ENCODE measurements around the gene CCDC157.

Gene CCDC157

DNA sequence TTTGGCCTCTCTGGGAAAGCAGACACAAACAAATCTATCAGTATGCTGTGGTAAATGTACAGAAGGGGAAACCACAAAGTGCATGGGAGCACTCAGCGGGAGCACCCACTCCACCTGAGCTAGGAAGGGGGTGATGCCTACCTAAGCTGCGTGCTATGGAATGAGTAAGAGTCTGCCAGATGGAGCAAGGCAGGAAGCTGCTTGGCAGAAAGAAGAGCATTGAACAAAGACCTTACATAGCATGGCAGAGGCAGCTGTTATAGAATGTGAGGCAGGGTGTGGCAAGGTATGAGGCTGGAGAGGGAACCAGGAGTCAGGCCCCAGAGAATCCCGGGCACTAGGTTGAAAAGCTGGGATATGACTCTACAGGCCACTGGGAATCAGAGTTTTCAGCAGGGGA is 55.0 kb downstream of the CCDC157 start:
- no peak for TF ChIP-seq CEBPB (IDR thresholded peaks at IDR 0.05)
- TF ChIP-seq CREB1 (IDR thresholded peaks at IDR 0.05; ENCODE audit: low read depth), result no peak
- no peak for TF ChIP-seq EP300 (IDR thresholded peaks at IDR 0.05; ENCODE audit: borderline replicate concordance)
- TF ChIP-seq RAD21 (IDR thresholded peaks at IDR 0.05; ENCODE audit: low read depth), result no peak
- no peak for TF ChIP-seq EGR1 (IDR thresholded peaks at IDR 0.05)
- TF ChIP-seq, protein P1, sequence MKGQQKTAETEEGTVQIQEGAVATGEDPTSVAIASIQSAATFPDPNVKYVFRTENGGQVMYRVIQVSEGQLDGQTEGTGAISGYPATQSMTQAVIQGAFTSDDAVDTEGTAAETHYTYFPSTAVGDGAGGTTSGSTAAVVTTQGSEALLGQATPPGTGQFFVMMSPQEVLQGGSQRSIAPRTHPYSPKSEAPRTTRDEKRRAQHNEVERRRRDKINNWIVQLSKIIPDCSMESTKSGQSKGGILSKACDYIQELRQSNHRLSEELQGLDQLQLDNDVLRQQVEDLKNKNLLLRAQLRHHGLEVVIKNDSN (IDR thresholded peaks at IDR 0.05), result no peak
- no peak for TF ChIP-seq TAF1 (IDR thresholded peaks at IDR 0.05; ENCODE audit: low read depth)
- TF ChIP-seq FOXM1 (IDR thresholded peaks at IDR 0.05; ENCODE audit: borderline replicate concordance, low read depth), result no peak
- no peak for TF ChIP-seq YY1 (IDR thresholded peaks at IDR 0.05; ENCODE audit: low read depth)
- no peak for TF ChIP-seq ZBTB7A (IDR thresholded peaks at IDR 0.05; ENCODE audit: low read depth)
- TF ChIP-seq NFIC (IDR thresholded peaks at IDR 0.05), result no peak

- no peak for TF ChIP-seq FOXM1 (IDR thresholded peaks at IDR 0.05; ENCODE audit: borderline replicate concordance, low read depth)
- TF ChIP-seq YY1 (IDR thresholded peaks at IDR 0.05; ENCODE audit: low read depth), result no peak
- no peak for TF ChIP-seq RAD21 (IDR thresholded peaks at IDR 0.05; ENCODE audit: low read depth)
Measured at GRCh38 chr22:30413001-30413400, 56.2 kb downstream of the CCDC157 start.

GRCh38 chr22:30413745-30414524 is 57.1 kb downstream of the CCDC157 start:
- no peak for TF ChIP-seq CEBPB (IDR thresholded peaks at IDR 0.05)
- no peak for TF ChIP-seq CREB1 (IDR thresholded peaks at IDR 0.05; ENCODE audit: low read depth)
- no peak for TF ChIP-seq EGR1 (IDR thresholded peaks at IDR 0.05)
- TF ChIP-seq TEAD4 (IDR thresholded peaks at IDR 0.05), result no peak
- TF ChIP-seq YY1 (IDR thresholded peaks at IDR 0.05; ENCODE audit: low read depth), result no peak
- TF ChIP-seq, protein P2, sequence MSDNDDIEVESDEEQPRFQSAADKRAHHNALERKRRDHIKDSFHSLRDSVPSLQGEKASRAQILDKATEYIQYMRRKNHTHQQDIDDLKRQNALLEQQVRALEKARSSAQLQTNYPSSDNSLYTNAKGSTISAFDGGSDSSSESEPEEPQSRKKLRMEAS (IDR thresholded peaks at IDR 0.05), result no peak
- no peak for TF ChIP-seq FOXM1 (IDR thresholded peaks at IDR 0.05; ENCODE audit: borderline replicate concordance, low read depth)
- TF ChIP-seq, protein P3, sequence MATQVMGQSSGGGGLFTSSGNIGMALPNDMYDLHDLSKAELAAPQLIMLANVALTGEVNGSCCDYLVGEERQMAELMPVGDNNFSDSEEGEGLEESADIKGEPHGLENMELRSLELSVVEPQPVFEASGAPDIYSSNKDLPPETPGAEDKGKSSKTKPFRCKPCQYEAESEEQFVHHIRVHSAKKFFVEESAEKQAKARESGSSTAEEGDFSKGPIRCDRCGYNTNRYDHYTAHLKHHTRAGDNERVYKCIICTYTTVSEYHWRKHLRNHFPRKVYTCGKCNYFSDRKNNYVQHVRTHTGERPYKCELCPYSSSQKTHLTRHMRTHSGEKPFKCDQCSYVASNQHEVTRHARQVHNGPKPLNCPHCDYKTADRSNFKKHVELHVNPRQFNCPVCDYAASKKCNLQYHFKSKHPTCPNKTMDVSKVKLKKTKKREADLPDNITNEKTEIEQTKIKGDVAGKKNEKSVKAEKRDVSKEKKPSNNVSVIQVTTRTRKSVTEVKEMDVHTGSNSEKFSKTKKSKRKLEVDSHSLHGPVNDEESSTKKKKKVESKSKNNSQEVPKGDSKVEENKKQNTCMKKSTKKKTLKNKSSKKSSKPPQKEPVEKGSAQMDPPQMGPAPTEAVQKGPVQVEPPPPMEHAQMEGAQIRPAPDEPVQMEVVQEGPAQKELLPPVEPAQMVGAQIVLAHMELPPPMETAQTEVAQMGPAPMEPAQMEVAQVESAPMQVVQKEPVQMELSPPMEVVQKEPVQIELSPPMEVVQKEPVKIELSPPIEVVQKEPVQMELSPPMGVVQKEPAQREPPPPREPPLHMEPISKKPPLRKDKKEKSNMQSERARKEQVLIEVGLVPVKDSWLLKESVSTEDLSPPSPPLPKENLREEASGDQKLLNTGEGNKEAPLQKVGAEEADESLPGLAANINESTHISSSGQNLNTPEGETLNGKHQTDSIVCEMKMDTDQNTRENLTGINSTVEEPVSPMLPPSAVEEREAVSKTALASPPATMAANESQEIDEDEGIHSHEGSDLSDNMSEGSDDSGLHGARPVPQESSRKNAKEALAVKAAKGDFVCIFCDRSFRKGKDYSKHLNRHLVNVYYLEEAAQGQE (IDR thresholded peaks at IDR 0.05; ENCODE audit: low read depth), result no peak
- no peak for TF ChIP-seq TCF12 (IDR thresholded peaks at IDR 0.05; ENCODE audit: low read depth)
- TF ChIP-seq, protein P1 (IDR thresholded peaks at IDR 0.05), result no peak
- TF ChIP-seq ZBTB7A (IDR thresholded peaks at IDR 0.05; ENCODE audit: low read depth), result no peak

DNA sequence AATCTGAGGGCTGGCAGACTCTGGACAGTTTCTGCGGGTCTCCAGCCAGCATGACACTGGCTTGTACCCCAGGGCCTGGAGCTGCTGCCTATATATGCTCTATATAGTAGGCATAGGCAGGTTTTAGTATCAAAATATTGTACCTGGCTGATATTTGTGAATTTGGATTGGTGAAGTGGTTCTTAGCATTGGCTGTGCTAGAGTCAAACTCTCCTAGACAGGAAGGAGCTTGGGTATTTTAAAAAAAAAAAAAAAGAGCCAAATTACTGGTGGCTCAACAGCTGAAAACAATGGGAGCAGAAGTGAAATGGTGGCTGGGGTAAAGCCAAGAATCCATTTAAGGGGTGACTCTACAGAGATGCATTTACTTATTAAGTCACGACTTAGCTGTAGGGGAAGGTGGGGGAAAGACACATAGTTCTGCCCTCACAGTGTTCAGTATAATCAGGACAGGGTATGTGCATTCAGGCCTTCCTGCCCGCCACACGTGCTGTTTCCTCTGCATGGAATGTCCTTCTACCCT is 57.8 kb downstream of the CCDC157 start:
- TF ChIP-seq EP300 (IDR thresholded peaks at IDR 0.05; ENCODE audit: borderline replicate concordance) (no peak), TAF1 (IDR thresholded peaks at IDR 0.05; ENCODE audit: low read depth) (no peak), CREB1 (IDR thresholded peaks at IDR 0.05; ENCODE audit: low read depth) (no peak), NFIC (IDR thresholded peaks at IDR 0.05) (no peak), YY1 (IDR thresholded peaks at IDR 0.05; ENCODE audit: low read depth) (no peak), TEAD4 (IDR thresholded peaks at IDR 0.05) (no peak), TCF12 (IDR thresholded peaks at IDR 0.05; ENCODE audit: low read depth) (no peak), FOXM1 (IDR thresholded peaks at IDR 0.05; ENCODE audit: borderline replicate concordance, low read depth) (no peak), ZBTB7A (IDR thresholded peaks at IDR 0.05; ENCODE audit: low read depth) (no peak), EGR1 (IDR thresholded peaks at IDR 0.05) (no peak), CEBPB (IDR thresholded peaks at IDR 0.05) (no peak), RAD21 (IDR thresholded peaks at IDR 0.05; ENCODE audit: low read depth) (no peak)
- TF ChIP-seq, protein P1 (IDR thresholded peaks at IDR 0.05), result no peak
- TF ChIP-seq, protein P2 (IDR thresholded peaks at IDR 0.05), result no peak
- TF ChIP-seq, protein P3 (IDR thresholded peaks at IDR 0.05; ENCODE audit: low read depth), result no peak

- TF ChIP-seq YY1 (IDR thresholded peaks at IDR 0.05; ENCODE audit: low read depth) (no peak), FOXM1 (IDR thresholded peaks at IDR 0.05; ENCODE audit: borderline replicate concordance, low read depth) (no peak), TCF12 (IDR thresholded peaks at IDR 0.05; ENCODE audit: low read depth) (no peak), EGR1 (IDR thresholded peaks at IDR 0.05) (no peak), CREB1 (IDR thresholded peaks at IDR 0.05; ENCODE audit: low read depth) (no peak), ZBTB7A (IDR thresholded peaks at IDR 0.05; ENCODE audit: low read depth) (no peak), TEAD4 (IDR thresholded peaks at IDR 0.05) (no peak), NFIC (IDR thresholded peaks at IDR 0.05) (no peak), CEBPB (IDR thresholded peaks at IDR 0.05) (no peak), EP300 (IDR thresholded peaks at IDR 0.05; ENCODE audit: borderline replicate concordance) (no peak), RAD21 (IDR thresholded peaks at IDR 0.05; ENCODE audit: low read depth) (no peak), TAF1 (IDR thresholded peaks at IDR 0.05; ENCODE audit: low read depth) (no peak)
- TF ChIP-seq, protein P1 (IDR thresholded peaks at IDR 0.05), result no peak
- TF ChIP-seq, protein P2 (IDR thresholded peaks at IDR 0.05), result no peak
- TF ChIP-seq, protein P3 (IDR thresholded peaks at IDR 0.05; ENCODE audit: low read depth), result no peak
Measured at GRCh38 chr22:30416403-30416802, 59.6 kb downstream of the CCDC157 start.
